PC-9 (cell line): ENCODE data around the gene TAS2R4. TPM values are rescaled to one million over a fixed set of nuclear protein-coding genes. Genes with fewer than 3 reads are reported as not detected.
A peak's percentile ranks its signal among the peaks of the same experiment; 100 is the strongest.
"Not testable (repeated sequence)": the region's sequence is repeated elsewhere in the genome, so short reads cannot be mapped to it uniquely, and the experiment has no call there.

Experiments used
- BruUV-seq: library from RNA; stranded (reverse); fragments of 400-500 nt; replicated peaks from 2 replicates; lab custom pipeline; 2021; lab: Mats Ljungman, UMichigan
- CTCF ChIA-PET: fragments of 300-600 bp; sonication (Branson Sonifier 250); formaldehyde crosslinking; loops from one replicate; lab custom pipeline; 2022; ENCODE audit warnings: antibody characterized with exemption; lab: Charles Lee
- POLR2A ChIA-PET: fragments of 300-600 bp; sonication (Branson Sonifier 250); formaldehyde crosslinking; loops from one replicate; lab custom pipeline; 2022; ENCODE audit warnings: antibody characterized with exemption; ENCODE audit not compliant: unreplicated experiment; lab: Charles Lee
- DNase-seq, 2 experiments: peaks; one replicate each; pipeline versions ENCODE4 v3.0.0 to v3.0.0-alpha.2; 2015 to 2022; ENCODE audit warnings: mixed read lengths in 1 of 2
- H2AFZ ChIP-seq: fragments of 200-600 bp; sonication (generic); 2 replicates; pipeline ENCODE4 v1.8.1; 2017; ENCODE audit warnings: antibody characterized with exemption
- H3F3A ChIP-seq: fragments of 200-600 bp; sonication (generic); 2 replicates; pipeline ENCODE4 v1.8.1; 2017; ENCODE audit warnings: antibody characterized with exemption, mild to moderate bottlenecking, low read depth; ENCODE audit not compliant: insufficient read depth
- H3K27ac ChIP-seq: fragments of 200-600 bp; sonication (generic); 2 replicates; pipeline ENCODE4 v1.6.1; 2016; ENCODE audit warnings: mixed run types
- H3K27me3 ChIP-seq: fragments of 200-600 bp; sonication (generic); 2 replicates; pipeline ENCODE4 v1.6.1; 2016; ENCODE audit warnings: low read depth, mixed run types; ENCODE audit not compliant: insufficient read depth
- H3K36me3 ChIP-seq: fragments of 200-600 bp; sonication (generic); 2 replicates; pipeline ENCODE4 v1.6.1; 2016; ENCODE audit warnings: low read depth, mixed run types
- H3K4me1 ChIP-seq: fragments of 200-600 bp; sonication (generic); replicated peaks from 2 replicates; pipeline ENCODE4 v1.6.1; 2016; ENCODE audit warnings: mixed run types; ENCODE audit not compliant: insufficient read depth
- H3K4me2 ChIP-seq: fragments of 200-600 bp; sonication (generic); 2 replicates; pipeline ENCODE4 v1.6.1; 2017; ENCODE audit warnings: mixed run types
- H3K4me3 ChIP-seq: fragments of 200-600 bp; sonication (generic); 2 replicates; pipeline ENCODE4 v1.6.1; 2016; ENCODE audit warnings: mixed run types
- H3K79me2 ChIP-seq: fragments of 200-600 bp; sonication (generic); 2 replicates; pipeline ENCODE4 v1.6.1; 2017; ENCODE audit warnings: low read depth, mixed run types
- H3K9me2 ChIP-seq: fragments of 200-600 bp; sonication (generic); 2 replicates; pipeline ENCODE4 v1.8.1; 2017; ENCODE audit warnings: mild to moderate bottlenecking; ENCODE audit not compliant: insufficient read depth
- H3K9me3 ChIP-seq: fragments of 200-600 bp; sonication (generic); 2 replicates; pipeline ENCODE4 v1.8.1; 2016; ENCODE audit warnings: low read depth; ENCODE audit not compliant: insufficient read depth
- H4K20me1 ChIP-seq: fragments of 200-600 bp; sonication (generic); 2 replicates; pipeline ENCODE4 v1.8.1; 2017; ENCODE audit not compliant: insufficient read depth
- CTCF ChIP-seq: fragments of 200-600 bp; sonication (generic); conservative IDR thresholded peaks from 2 replicates; pipeline ENCODE4 v1.6.1; 2017; ENCODE audit warnings: mixed run types, antibody characterized with exemption, mild to moderate bottlenecking, moderate library complexity
- EZH2 ChIP-seq: fragments of 200-600 bp; sonication (generic); IDR thresholded peaks from 2 replicates; pipeline ENCODE4 v1.8.0; 2017; ENCODE audit warnings: antibody characterized with exemption, low read depth
- intact Hi-C: fragments of 100-400 bp; cut with micrococcal nuclease; formaldehyde crosslinking; loops from one replicate; pipeline ENCODE4 v1.10.0; 2022; ENCODE audit not compliant: unreplicated experiment
- total RNA-seq: library from RNA; stranded (reverse); gene quantifications from 2 replicates; pipeline ENCODE4 v1.2.3, GENCODE V29; 2021

TAS2R4 gene
- total RNA-seq, 1 experiment from 2014 or later = 1.4 TPM

- DNase-seq = no peak
- H3K36me3 ChIP-seq = peaks cover 77% of the 10 kb centered on the region
- POLR2A ChIA-PET = no interaction called here
These were observed 32.3 kb upstream of the TAS2R4 start for GRCh38 chr7:141744131-141744530.

GRCh38 chr7:141748396-141748795 lies 28.1 kb upstream of the TAS2R4 start:
- peaks cover 29% of the 10 kb centered on the region for H3K9me3 ChIP-seq
- H3K4me2 ChIP-seq = no peak overlapping the region
- H3K36me3 ChIP-seq = peaks cover 89% of the 10 kb centered on the region
- TF ChIP-seq CTCF (no peak), EZH2 (no peak)
- BruUV-seq = no TSS peak
- ChIA-PET CTCF (interaction anchor here (0.6 to 0.8 kb wide), 2 partner anchors 18 to 40 kb away, joined by 3 read pairs; no protein-coding TSS in a partner anchor), POLR2A (no interaction called here)
- H3K4me1 ChIP-seq = no peaks in the 10 kb centered on the region
- H3F3A ChIP-seq = peaks cover 10% of the 10 kb centered on the region; the same call in 1 of the 2 replicates
- H3K27me3 ChIP-seq = no peaks in the 10 kb centered on the region
- no peak for DNase-seq
- no peaks in the 10 kb centered on the region for H3K9me2 ChIP-seq
- no peak overlapping the region for H2AFZ ChIP-seq
- H4K20me1 ChIP-seq = peaks cover 9% of the 10 kb centered on the region
- no peak overlapping the region for H3K27ac ChIP-seq
- H3K79me2 ChIP-seq = no peaks in the 10 kb centered on the region
- intact Hi-C loops = no loop called here
- H3K4me3 ChIP-seq = no peak overlapping the region

More at GRCh38 chr7:141744131-141744530, 32.3 kb upstream of the TAS2R4 start:
- CTCF ChIA-PET = no interaction called here
- H2AFZ ChIP-seq = no peak overlapping the region
- H3K4me1 ChIP-seq = peaks cover 16% of the 10 kb centered on the region
- peaks cover 10% of the 10 kb centered on the region for H3F3A ChIP-seq
- no peaks in the 10 kb centered on the region for H3K27me3 ChIP-seq
- no peak overlapping the region for H3K4me3 ChIP-seq
- intact Hi-C loops = no loop called here
- no peak overlapping the region for H3K4me2 ChIP-seq
- H3K27ac ChIP-seq = no peak overlapping the region
- peaks cover 14% of the 10 kb centered on the region for H4K20me1 ChIP-seq
- H3K9me2 ChIP-seq = no peaks in the 10 kb centered on the region
- H3K9me3 ChIP-seq = 0 out of 2 replicates have a peak, but pooled peaks cover 5% of the 10 kb centered on the region
- H3K79me2 ChIP-seq = peaks cover 21% of the 10 kb centered on the region
- TF ChIP-seq EZH2 (no peak), CTCF (no peak)
- no TSS peak for BruUV-seq

- H3K9me2 ChIP-seq, H3K4me1 ChIP-seq, BruUV-seq, H3K79me2 ChIP-seq, H3K4me2 ChIP-seq, H3K27me3 ChIP-seq, H2AFZ ChIP-seq, CTCF ChIA-PET, H3K27ac ChIP-seq, POLR2A ChIA-PET, H4K20me1 ChIP-seq, H3F3A ChIP-seq, intact Hi-C loops, H3K4me3 ChIP-seq, DNase-seq: not testable (repeated sequence)
- Histone ChIP-seq H3K36me3 (peaks cover 59% of the 10 kb centered on the region), H3K9me3 (peaks cover 29% of the 10 kb centered on the region)
These were observed 24.6 kb upstream of the TAS2R4 start for GRCh38 chr7:141751904-141752303.

GRCh38 chr7:141752634-141753033 lies 23.8 kb upstream of the TAS2R4 start:
- DNase-seq = no peak
- no peak for TF ChIP-seq EZH2
- peak; percentile 70 for TF ChIP-seq CTCF
- intact Hi-C loops = no loop called here
- 0 out of 2 replicates have a peak overlapping the region, but pooled peaks have one; percentile 19 for H3K4me3 ChIP-seq
- 0 out of 2 replicates have a peak, but pooled peaks cover 3% of the 10 kb centered on the region for H3F3A ChIP-seq
- ChIA-PET CTCF (no interaction called here), POLR2A (no interaction called here)
- peaks cover 4% of the 10 kb centered on the region; the same call in 1 of the 2 replicates for H4K20me1 ChIP-seq
- H3K27me3 ChIP-seq = no peaks in the 10 kb centered on the region
- H2AFZ ChIP-seq = no peak overlapping the region
- H3K9me3 ChIP-seq = peaks cover 29% of the 10 kb centered on the region
- H3K27ac ChIP-seq = no peak overlapping the region
- no peak overlapping the region for H3K4me2 ChIP-seq
- no peaks in the 10 kb centered on the region for H3K4me1 ChIP-seq
- no TSS peak for BruUV-seq
- H3K9me2 ChIP-seq = no peaks in the 10 kb centered on the region
- H3K36me3 ChIP-seq = peaks cover 63% of the 10 kb centered on the region
- H3K79me2 ChIP-seq = no peaks in the 10 kb centered on the region
